Neural cell (in vitro differentiated cells): ENCODE measurements around the gene FYN. TPM values are rescaled to one million over a fixed set of nuclear protein-coding genes. Genes with fewer than 3 reads are reported as not detected.

ENCODE experiments used
- H2AFZ ChIP-seq: fragments of 200-600, 300-800 bp; sonication (generic), shearing (Covaris generic); 2 replicates; pipeline ENCODE4 v1.6.0; 2014; ENCODE audit warnings: low read depth, mild to moderate bottlenecking, antibody characterized with exemption, low read length, moderate library complexity
- H3F3A ChIP-seq: fragments of 200-600 bp; shearing (Covaris generic); 2 replicates; pipeline ENCODE4 v1.6.1; 2016; ENCODE audit warnings: mild to moderate bottlenecking, moderate library complexity, mixed read lengths, antibody characterized with exemption, low read length; ENCODE audit not compliant: insufficient read depth, poor library complexity, severe bottlenecking
- H3K27ac ChIP-seq: fragments of 200-600, 300-800 bp; sonication (generic), shearing (Covaris generic); 2 replicates; pipeline ENCODE4 v1.5.1; 2014; ENCODE audit warnings: mild to moderate bottlenecking, low read length, moderate library complexity
- H3K27me3 ChIP-seq: fragments of 300-800, 200-600 bp; sonication (generic), shearing (Covaris generic); 2 replicates; pipeline ENCODE4 v1.6.0; 2014; ENCODE audit warnings: mild to moderate bottlenecking, low read depth, low read length, moderate library complexity; ENCODE audit not compliant: insufficient read depth
- H3K36me3 ChIP-seq: fragments of 300-800, 200-600 bp; sonication (generic), shearing (Covaris generic); 2 replicates; pipeline ENCODE4 v1.5.1; 2014; ENCODE audit warnings: mild to moderate bottlenecking, antibody characterized with exemption, low read length, moderate library complexity; ENCODE audit not compliant: insufficient read depth
- H3K4me2 ChIP-seq: fragments of 300-800, 200-600 bp; sonication (generic), shearing (Covaris generic); 2 replicates; pipeline ENCODE4 v1.6.0; 2014; ENCODE audit warnings: mild to moderate bottlenecking, low read length
- H3K4me3 ChIP-seq: fragments of 300-800, 200-600 bp; sonication (generic), shearing (Covaris generic); 2 replicates; pipeline ENCODE4 v1.5.1; 2014; ENCODE audit warnings: mild to moderate bottlenecking, low read length, moderate library complexity
- H3K79me2 ChIP-seq: fragments of 200-600 bp; shearing (Covaris generic); replicated peaks from 2 replicates; pipeline ENCODE4 v1.6.0; 2014; ENCODE audit warnings: mild to moderate bottlenecking, low read length, moderate library complexity; ENCODE audit not compliant: insufficient read depth
- H3K9ac ChIP-seq: fragments of 300-800, 200-600 bp; sonication (generic), shearing (Covaris generic); 2 replicates; pipeline ENCODE4 v1.6.1; 2016; ENCODE audit warnings: mild to moderate bottlenecking, low read length, mixed read lengths
- H3K9me2 ChIP-seq: fragments of 200-600 bp; shearing (Covaris generic); 2 replicates; pipeline ENCODE4 v1.6.1; 2016; ENCODE audit warnings: mild to moderate bottlenecking, low read length, mixed read lengths; ENCODE audit not compliant: insufficient read depth
- H3K9me3 ChIP-seq: fragments of 200-600, 300-800 bp; sonication (generic), shearing (Covaris generic); 2 replicates; pipeline ENCODE4 v1.6.1; 2016; ENCODE audit warnings: mild to moderate bottlenecking, mixed run types, low read length, moderate library complexity, mixed read lengths
- H4K20me1 ChIP-seq: fragments of 200-600 bp; shearing (Covaris generic); 2 replicates; pipeline ENCODE4 v1.6.1; 2016; ENCODE audit warnings: mild to moderate bottlenecking, mixed run types; ENCODE audit not compliant: insufficient read depth
- EP300 ChIP-seq: fragments of 450-650 bp; conservative IDR thresholded peaks from 2 replicates; pipeline ENCODE4 v1.6.1; 2014; ENCODE audit warnings: antibody characterized with exemption, mild to moderate bottlenecking, moderate library complexity; ENCODE audit not compliant: poor library complexity, severe bottlenecking
- EZH2 ChIP-seq: fragments of 200-600, 300-800 bp; shearing (Covaris generic), sonication (generic); IDR thresholded peaks from 2 replicates; pipeline ENCODE4 v1.6.1; 2014; ENCODE audit warnings: antibody characterized with exemption, low read length, borderline replicate concordance, mild to moderate bottlenecking; ENCODE audit not compliant: insufficient read depth, poor library complexity, severe bottlenecking
- MXI1 ChIP-seq: fragments of 450-650 bp; conservative IDR thresholded peaks from 2 replicates; pipeline ENCODE4 v1.6.1; 2014; ENCODE audit warnings: antibody characterized with exemption, mild to moderate bottlenecking; ENCODE audit not compliant: poor library complexity, severe bottlenecking
- POLR2AphosphoS5 ChIP-seq: IDR thresholded peaks from 2 replicates; pipeline ENCODE4 v1.6.1; 2012
- RAD21 ChIP-seq: fragments of 450-650 bp; conservative IDR thresholded peaks from 2 replicates; pipeline ENCODE4 v1.6.1; 2014; ENCODE audit warnings: antibody characterized with exemption, mild to moderate bottlenecking, moderate library complexity
- REST ChIP-seq: IDR thresholded peaks from 2 replicates; pipeline ENCODE4 v1.6.1; 2012; ENCODE audit warnings: borderline replicate concordance
- SMC3 ChIP-seq: fragments of 450-650 bp; conservative IDR thresholded peaks from 2 replicates; pipeline ENCODE4 v1.6.1; 2014; ENCODE audit warnings: antibody characterized with exemption, mild to moderate bottlenecking, moderate library complexity; ENCODE audit not compliant: poor library complexity
- TAF1 ChIP-seq: IDR thresholded peaks from 2 replicates; pipeline ENCODE4 v1.6.1; 2012; ENCODE audit warnings: low read depth
- polyA plus RNA-seq: library from polyadenylated mRNA; depleted of rRNA; stranded (reverse); fragments of >200 nt; gene quantifications from 2 replicates; pipeline ENCODE4 v1.2.3, GENCODE V29; 2014
- TF ChIP-seq, protein P1 (sequence below): fragments of 450-650 bp; IDR thresholded peaks from 2 replicates; pipeline ENCODE4 v1.5.1; 2014; ENCODE audit warnings: antibody characterized with exemption, mild to moderate bottlenecking, moderate library complexity; ENCODE audit not compliant: poor library complexity, severe bottlenecking

The FYN gene
- polyA plus RNA-seq, 1 donor from 2014 or later: 277 TPM

- no peak overlapping the region for H3K4me3 ChIP-seq
- H3F3A ChIP-seq: no peaks in the 10 kb centered on the region
- peaks cover 5% of the 10 kb centered on the region for H3K79me2 ChIP-seq
- no peaks in the 10 kb centered on the region for H3K9me3 ChIP-seq
- no peaks in the 10 kb centered on the region for H3K27me3 ChIP-seq
- peaks cover under 1% of the 10 kb centered on the region for H3K36me3 ChIP-seq
- H3K9ac ChIP-seq: no peak overlapping the region
- no peaks in the 10 kb centered on the region for H3K9me2 ChIP-seq
- no peak for TF ChIP-seq MXI1
- TF ChIP-seq SMC3: no peak
- H3K27ac ChIP-seq: no peak overlapping the region
- no peaks in the 10 kb centered on the region for H4K20me1 ChIP-seq
- no peak overlapping the region for H3K4me2 ChIP-seq
- H2AFZ ChIP-seq: no peak overlapping the region
These were observed 155.6 kb downstream of the FYN start for GRCh38 chr6:111717621-111718020.

DNA sequence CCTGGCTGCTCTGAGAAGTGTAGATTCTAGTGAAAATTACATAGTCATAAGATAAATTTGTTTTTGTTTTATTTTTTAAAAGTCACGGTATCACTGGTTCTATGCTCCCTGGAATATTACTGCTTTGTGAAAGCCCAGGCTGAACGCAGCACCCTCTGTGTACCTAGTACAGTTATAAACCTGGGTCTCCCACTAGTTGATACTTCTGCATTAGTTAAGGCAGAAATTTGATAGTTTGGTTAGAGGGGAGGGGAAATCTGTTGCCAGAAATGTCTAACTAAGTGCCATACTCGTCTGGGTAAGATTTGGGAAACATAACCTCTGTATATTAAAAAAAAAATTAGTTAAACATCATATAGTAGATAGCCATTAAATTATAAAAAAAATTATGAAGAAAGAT lies 156.9 kb downstream of the FYN start:
- peaks cover 9% of the 10 kb centered on the region for H3K36me3 ChIP-seq
- no peaks in the 10 kb centered on the region for H3F3A ChIP-seq
- H3K9me3 ChIP-seq: no peaks in the 10 kb centered on the region
- peaks cover 5% of the 10 kb centered on the region for H3K79me2 ChIP-seq
- no peak overlapping the region for H3K9ac ChIP-seq
- no peaks in the 10 kb centered on the region for H3K9me2 ChIP-seq
- no peak overlapping the region for H2AFZ ChIP-seq
- no peak overlapping the region for H3K4me3 ChIP-seq
- H4K20me1 ChIP-seq: no peaks in the 10 kb centered on the region
- H3K27ac ChIP-seq: no peak overlapping the region
- no peak overlapping the region for H3K4me2 ChIP-seq
- H3K27me3 ChIP-seq: no peaks in the 10 kb centered on the region
- no peak for TF ChIP-seq TAF1
- no peak for TF ChIP-seq MXI1
- no peak for TF ChIP-seq REST
- TF ChIP-seq EP300: no peak
- no peak for TF ChIP-seq EZH2
- no peak for TF ChIP-seq SMC3
- TF ChIP-seq POLR2AphosphoS5: no peak
- TF ChIP-seq, protein P1, sequence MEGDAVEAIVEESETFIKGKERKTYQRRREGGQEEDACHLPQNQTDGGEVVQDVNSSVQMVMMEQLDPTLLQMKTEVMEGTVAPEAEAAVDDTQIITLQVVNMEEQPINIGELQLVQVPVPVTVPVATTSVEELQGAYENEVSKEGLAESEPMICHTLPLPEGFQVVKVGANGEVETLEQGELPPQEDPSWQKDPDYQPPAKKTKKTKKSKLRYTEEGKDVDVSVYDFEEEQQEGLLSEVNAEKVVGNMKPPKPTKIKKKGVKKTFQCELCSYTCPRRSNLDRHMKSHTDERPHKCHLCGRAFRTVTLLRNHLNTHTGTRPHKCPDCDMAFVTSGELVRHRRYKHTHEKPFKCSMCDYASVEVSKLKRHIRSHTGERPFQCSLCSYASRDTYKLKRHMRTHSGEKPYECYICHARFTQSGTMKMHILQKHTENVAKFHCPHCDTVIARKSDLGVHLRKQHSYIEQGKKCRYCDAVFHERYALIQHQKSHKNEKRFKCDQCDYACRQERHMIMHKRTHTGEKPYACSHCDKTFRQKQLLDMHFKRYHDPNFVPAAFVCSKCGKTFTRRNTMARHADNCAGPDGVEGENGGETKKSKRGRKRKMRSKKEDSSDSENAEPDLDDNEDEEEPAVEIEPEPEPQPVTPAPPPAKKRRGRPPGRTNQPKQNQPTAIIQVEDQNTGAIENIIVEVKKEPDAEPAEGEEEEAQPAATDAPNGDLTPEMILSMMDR: no peak
- no peak for TF ChIP-seq RAD21

DNA sequence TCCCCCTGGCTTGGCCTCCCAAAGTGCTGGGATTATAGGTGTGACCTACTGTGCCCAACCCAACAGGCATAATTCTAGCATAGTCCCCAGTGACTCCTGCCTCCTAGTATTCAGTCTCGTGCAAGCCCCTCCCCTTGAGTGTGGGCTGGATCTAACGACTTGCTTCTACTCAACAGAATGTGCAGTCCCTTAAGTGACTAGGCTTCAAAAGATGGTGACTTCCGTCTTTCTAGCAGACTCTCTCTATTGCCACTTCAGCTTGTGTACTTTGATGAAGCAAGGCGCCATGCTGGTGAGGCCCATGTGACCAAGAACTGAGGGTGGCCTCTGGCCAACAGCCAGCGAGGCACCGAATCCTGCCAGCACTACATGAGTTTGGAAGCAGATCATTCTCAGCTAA lies 157.9 kb downstream of the FYN start:
- H3K9me3 ChIP-seq: no peaks in the 10 kb centered on the region
- no peak overlapping the region for H2AFZ ChIP-seq
- peaks cover 12% of the 10 kb centered on the region for H3K36me3 ChIP-seq
- H3K27me3 ChIP-seq: no peaks in the 10 kb centered on the region
- H3F3A ChIP-seq: no peaks in the 10 kb centered on the region
- H3K27ac ChIP-seq: no peak overlapping the region
- no peak overlapping the region for H3K4me3 ChIP-seq
- no peaks in the 10 kb centered on the region for H4K20me1 ChIP-seq
- no peak overlapping the region for H3K4me2 ChIP-seq
- TF ChIP-seq RAD21 (no peak), MXI1 (no peak), REST (no peak), POLR2AphosphoS5 (no peak), EP300 (no peak), SMC3 (no peak), TAF1 (no peak), EZH2 (no peak)
- TF ChIP-seq, protein P1: no peak
- no peak overlapping the region for H3K9ac ChIP-seq
- no peaks in the 10 kb centered on the region for H3K9me2 ChIP-seq
- peaks cover 10% of the 10 kb centered on the region for H3K79me2 ChIP-seq
